GM12801 (cell line): Measurements from ENCODE around the gene SSBP1.

Experiments
- CTCF ChIP-seq: IDR thresholded peaks from one replicate; pipeline ENCODE4 v1.5.1; 2011; ENCODE audit warnings: control low read depth; ENCODE audit not compliant: insufficient read length; ENCODE audit errors: extremely low read depth

SSBP1 gene

GRCh38 chr7:141737836-141738591 is at the start of gene SSBP1:
Gene SSBP1 (plus strand): TSS chr7:141738358. CDS start chr7:141739167, 809 bp downstream.
- TF ChIP-seq CTCF = peak; percentile 28

- no peak for TF ChIP-seq CTCF
Measured at GRCh38 chr7:141691540-141691939, 46.6 kb upstream of the SSBP1 start.

- no peak for TF ChIP-seq CTCF
Measured at GRCh38 chr7:141691961-141692360, 46.2 kb upstream of the SSBP1 start.

- no peak for TF ChIP-seq CTCF
Measured at GRCh38 chr7:141693082-141693481, 45.1 kb upstream of the SSBP1 start.

GRCh38 chr7:141695803-141696289 is 42.3 kb upstream of the SSBP1 start:
- no peak for TF ChIP-seq CTCF

- TF ChIP-seq CTCF = no peak
Measured at GRCh38 chr7:141696348-141696747, 41.8 kb upstream of the SSBP1 start.

- no peak for TF ChIP-seq CTCF
Measured at GRCh38 chr7:141697211-141697871, 40.8 kb upstream of the SSBP1 start.
